Left ventricle myocardium superior (tissue), 1 donor: Measurements from ENCODE around the gene TMBIM1. TPM values are rescaled to one million over a fixed set of nuclear protein-coding genes. Genes with fewer than 3 reads are reported as not detected.
"Not testable (repeated sequence)": the region's sequence is repeated elsewhere in the genome, so short reads cannot be mapped to it uniquely, and the experiment has no call there.

ENCODE experiments used
- ATAC-seq: fragments of 200-7000 bp; cut with Tn5 transposase; one replicate; pipeline ENCODE4 v1.9.1; 2020; ENCODE audit warnings: mild to moderate bottlenecking, moderate library complexity
- DNase-seq: peaks from one replicate; pipeline ENCODE4 v3.0.0-alpha.2; 2020
- intact Hi-C: fragments of 100-400 bp; cut with micrococcal nuclease; formaldehyde crosslinking; loops from one replicate; pipeline ENCODE4 v1.11.0; 2022
- total RNA-seq: library from RNA; stranded (reverse); fragmentation: NEBNext Ultra II Directional; extraction: Animal tissue kit (Norgen Biotek cat#: 25700); gene quantifications from one replicate; pipeline ENCODE4 v1.2.1, GENCODE V29; 2021
- donor health status: DM: no; HTN: yes; CAD: no; lungs with severe emphysema.

Gene TMBIM1
- total RNA-seq, 1 donor from 2014 or later: 109 TPM

GRCh38 chr2:218276986-218277755 lies 15.1 kb downstream of the TMBIM1 start:
- intact Hi-C loops: no loop called here
- DNase-seq (no peak), ATAC-seq (no peak)

- intact Hi-C loops: no loop called here
- DNase-seq (no peak), ATAC-seq (no peak)
Observed at GRCh38 chr2:218275371-218276072, 16.8 kb downstream of the TMBIM1 start.

- ATAC-seq (no peak), DNase-seq (no peak)
- intact Hi-C loops: no loop called here
Observed at GRCh38 chr2:218274586-218274985, 17.7 kb downstream of the TMBIM1 start.

- ATAC-seq: no peak
- no peak for DNase-seq
- intact Hi-C loops: no loop called here
Observed at GRCh38 chr2:218273908-218274249, 18.4 kb downstream of the TMBIM1 start.

GRCh38 chr2:218273214-218273907 lies 18.9 kb downstream of the TMBIM1 start:
- DNase-seq, intact Hi-C loops: not testable (repeated sequence)

GRCh38 chr2:218272531-218273212 lies 19.6 kb downstream of the TMBIM1 start:
- peak; percentile 47 for ATAC-seq
- DNase-seq: peak; percentile 84
- intact Hi-C loops: no loop called here

More at GRCh38 chr2:218273214-218273907, 18.9 kb downstream of the TMBIM1 start:
- not testable (repeated sequence) for ATAC-seq

- ATAC-seq: no peak
- DNase-seq: no peak
- intact Hi-C loops: no loop called here
Observed at GRCh38 chr2:218271865-218272530, 20.3 kb downstream of the TMBIM1 start.

- intact Hi-C loops: no loop called here
- DNase-seq (no peak), ATAC-seq (no peak)
Observed at GRCh38 chr2:218271487-218271797, 20.9 kb downstream of the TMBIM1 start.

GRCh38 chr2:218270721-218271486 lies 21.4 kb downstream of the TMBIM1 start:
- intact Hi-C loops: no loop called here
- DNase-seq: no peak
- no peak for ATAC-seq

GRCh38 chr2:218269900-218270720 lies 22.2 kb downstream of the TMBIM1 start, which contains the start of the genes AAMP and PNKD:
Gene AAMP, minus strand, starts transcription at chr2:218270137. Its CDS starts 51 bp downstream, at chr2:218270086.
Gene PNKD, plus strand, starts transcription at chr2:218270519. Its CDS starts 17 bp downstream, at chr2:218270536.
- peak; percentile 100 for DNase-seq
- intact Hi-C loops: no loop called here
- ATAC-seq: peak; percentile 92

- no peak for DNase-seq
- ATAC-seq: no peak
- intact Hi-C loops: no loop called here
Observed at GRCh38 chr2:218267259-218267658, 25.0 kb downstream of the TMBIM1 start.

- DNase-seq (no peak), ATAC-seq (no peak)
- intact Hi-C loops: no loop called here
Observed at GRCh38 chr2:218266316-218266979, 25.9 kb downstream of the TMBIM1 start.

GRCh38 chr2:218265626-218266025 lies 26.7 kb downstream of the TMBIM1 start:
- DNase-seq (no peak), ATAC-seq (no peak)
- intact Hi-C loops: no loop called here

GRCh38 chr2:218264773-218265561 lies 27.3 kb downstream of the TMBIM1 start:
- DNase-seq (no peak), ATAC-seq (no peak)
- intact Hi-C loops: no loop called here

- ATAC-seq (no peak), DNase-seq (no peak)
- intact Hi-C loops: no loop called here
Observed at GRCh38 chr2:218263817-218264641, 28.3 kb downstream of the TMBIM1 start.
